ENCODE measurements around the gene KCTD18. TPM values are rescaled to one million over a fixed set of nuclear protein-coding genes. Genes with fewer than 3 reads are reported as not detected.

KCTD18 gene
- total and polyA plus RNA-seq, 2 of the 8 experiments (the other 6 are each of a cell fraction or from before 2014, with no cell fraction given): 1.6 to 3.1 TPM

GRCh38 chr2:200450288-200450687, 59.6 kb downstream of the KCTD18 start:
- Histone ChIP-seq H3K27me3 (replicated peaks in 1 of 4; ENCODE audit: control insufficient read depth in 3 of 4, extremely low read depth in 1 of 4, insufficient read depth in 3 of 4, low read length in 3 of 4) (no peaks in the 10 kb centered on the region), H2BK20ac (ENCODE audit: low read length) (no peak overlapping the region), H4K91ac (replicated peaks; ENCODE audit: insufficient read length, low read length) (no peak overlapping the region), H2BK5ac (ENCODE audit: low read depth, low read length) (no peak overlapping the region), H2BK15ac (ENCODE audit: low read length) (no peak overlapping the region), H3K23ac (ENCODE audit: insufficient read length) (no peak overlapping the region), H3K79me1 (ENCODE audit: low read depth, low read length) (no peaks in the 10 kb centered on the region), H3K27ac (ENCODE audit: low read depth, low read length) (no peak overlapping the region), H3K79me2 (ENCODE audit: control insufficient read depth in 1 of 2, insufficient read depth in 2 of 2, low read length in 2 of 2) (no peaks in the 10 kb centered on the region), H4K5ac (ENCODE audit: insufficient read length, low read depth, low read length) (no peak overlapping the region), H3K18ac (ENCODE audit: extremely low read depth, low read length) (no peak overlapping the region), H3K4me2 (ENCODE audit: insufficient read depth in 1 of 2, low read depth in 2 of 2, low read length in 2 of 2) (no peak overlapping the region), H2BK120ac (replicated peaks; ENCODE audit: low read depth, low read length) (no peak overlapping the region), H3K4me3 (ENCODE audit: extremely low read depth in 1 of 4, insufficient read depth in 2 of 4, low read depth in 3 of 4, low read length in 4 of 4) (no peak overlapping the region), H4K8ac (ENCODE audit: extremely low read depth, insufficient read depth, low read length) (no peak overlapping the region), H3K23me2 (ENCODE audit: low read depth, low read length) (no peaks in the 10 kb centered on the region), H3K14ac (ENCODE audit: insufficient read length) (no peak overlapping the region), H3K4ac (replicated peaks; ENCODE audit: insufficient read length, low read depth, low read length) (no peak overlapping the region), H3K36me3 (ENCODE audit: control insufficient read depth in 2 of 4, insufficient read depth in 4 of 4, low read length in 3 of 4) (peaks cover 2 to 33% (median 14%) of the 10 kb centered on the region in 4 experiments; a peak in 6 of 8 replicates), H3K9me3 (ENCODE audit: insufficient read depth in 2 of 2, low read depth in 1 of 2, low read length in 1 of 2) (no peaks in the 10 kb centered on the region), H3K56ac (replicated peaks; ENCODE audit: insufficient read length, low read depth, low read length) (no peak overlapping the region), H2AFZ (ENCODE audit: low read length) (no peak overlapping the region), H4K20me1 (replicated peaks in 1 of 2; ENCODE audit: control insufficient read depth in 1 of 2, insufficient read depth in 2 of 2, low read length in 2 of 2) (peaks cover 0 to 3% of the 10 kb centered on the region in 2 experiments), H3K4me1 (replicated peaks in 1 of 4; ENCODE audit: control insufficient read depth in 3 of 4, insufficient read depth in 4 of 4, low read length in 3 of 4) (peaks cover 0 to 4% (median 1%) of the 10 kb centered on the region in 4 experiments; a peak in 3 of 7 replicates), H2AK5ac (ENCODE audit: low read depth, low read length) (no peak overlapping the region), H3K9ac (replicated peaks in 1 of 4; ENCODE audit: extremely low read depth in 1 of 4, low read depth in 3 of 4, low read length in 3 of 4) (no peak overlapping the region), H2BK12ac (ENCODE audit: low read depth, low read length) (no peak overlapping the region)
- DNase-seq (ENCODE audit: low read depth in 1 of 2, low spot score in 2 of 2): no peak
- CTCF ChIA-PET (ENCODE audit: partially characterized antibody): interaction anchor here (1.6 kb wide), 2 partner anchors 466 to 477 kb away, joined by 4 to 5 read pairs; no protein-coding TSS in a partner anchor
- no peak for FAIRE-seq
- WGBS, 2 experiments (ENCODE audit: extremely low coverage in 1 of 2, insufficient coverage in 1 of 2, insufficient read length in 1 of 2, insufficient replicate concordance in 2 of 2, low coverage in 1 of 2, low lambda C conversion rate in 2 of 2, missing lambda C conversion rate in 1 of 2): 87% methylated on average over 2 of the region's 2 CpGs; no CpG with 5 or more reads in 1 of the 2 experiments
- POLR2A ChIA-PET (ENCODE audit: partially characterized antibody): interaction anchor here (1.0 kb wide), 1 partner anchor 26 kb away, joined by 4 read pairs; no protein-coding TSS in a partner anchor
- no peak for TF ChIP-seq SIN3A (conservative IDR thresholded peaks at IDR 0.05 in 1 of 2, IDR thresholded peaks at IDR 0.05 in 1 of 2; ENCODE audit: low read depth in 1 of 2, low read length in 2 of 2)
- TF ChIP-seq SP4 (IDR thresholded peaks at IDR 0.05; ENCODE audit: low read length): no peak
- TF ChIP-seq POLR2A (IDR thresholded peaks at IDR 0.05; ENCODE audit: control extremely low read depth in 1 of 2, low read depth in 2 of 2, low read length in 2 of 2): no peak
- TF ChIP-seq HDAC2 (IDR thresholded peaks at IDR 0.05; ENCODE audit: borderline replicate concordance in 1 of 2, low read depth in 2 of 2, low read length in 2 of 2): no peak
- no peak for TF ChIP-seq EP300 (IDR thresholded peaks at IDR 0.05; ENCODE audit: borderline replicate concordance in 1 of 2, low read depth in 2 of 2, low read length in 2 of 2)
- no peak for TF ChIP-seq CTCF (IDR thresholded peaks at IDR 0.05; ENCODE audit: control extremely low read depth in 1 of 3, insufficient read depth in 1 of 3, low read depth in 1 of 3, low read length in 3 of 3)
- TF ChIP-seq ATF3 (IDR thresholded peaks at IDR 0.05; ENCODE audit: insufficient read depth, low read depth, low read length): no peak
- no peak for TF ChIP-seq TAF1 (IDR thresholded peaks at IDR 0.05; ENCODE audit: low read depth, low read length)
- no peak for TF ChIP-seq RBBP5 (IDR thresholded peaks at IDR 0.05; ENCODE audit: borderline replicate concordance, low read depth, low read length)
- no peak for TF ChIP-seq NRF1 (IDR thresholded peaks at IDR 0.05; ENCODE audit: low read depth, low read length)
